Measurements from ENCODE around the gene F10. TPM values are rescaled to one million over a fixed set of nuclear protein-coding genes. Genes with fewer than 3 reads are reported as not detected.

F10 gene
- total and polyA plus RNA-seq, 4 donors, result 85.3 to 199 (median 117) TPM

DNA sequence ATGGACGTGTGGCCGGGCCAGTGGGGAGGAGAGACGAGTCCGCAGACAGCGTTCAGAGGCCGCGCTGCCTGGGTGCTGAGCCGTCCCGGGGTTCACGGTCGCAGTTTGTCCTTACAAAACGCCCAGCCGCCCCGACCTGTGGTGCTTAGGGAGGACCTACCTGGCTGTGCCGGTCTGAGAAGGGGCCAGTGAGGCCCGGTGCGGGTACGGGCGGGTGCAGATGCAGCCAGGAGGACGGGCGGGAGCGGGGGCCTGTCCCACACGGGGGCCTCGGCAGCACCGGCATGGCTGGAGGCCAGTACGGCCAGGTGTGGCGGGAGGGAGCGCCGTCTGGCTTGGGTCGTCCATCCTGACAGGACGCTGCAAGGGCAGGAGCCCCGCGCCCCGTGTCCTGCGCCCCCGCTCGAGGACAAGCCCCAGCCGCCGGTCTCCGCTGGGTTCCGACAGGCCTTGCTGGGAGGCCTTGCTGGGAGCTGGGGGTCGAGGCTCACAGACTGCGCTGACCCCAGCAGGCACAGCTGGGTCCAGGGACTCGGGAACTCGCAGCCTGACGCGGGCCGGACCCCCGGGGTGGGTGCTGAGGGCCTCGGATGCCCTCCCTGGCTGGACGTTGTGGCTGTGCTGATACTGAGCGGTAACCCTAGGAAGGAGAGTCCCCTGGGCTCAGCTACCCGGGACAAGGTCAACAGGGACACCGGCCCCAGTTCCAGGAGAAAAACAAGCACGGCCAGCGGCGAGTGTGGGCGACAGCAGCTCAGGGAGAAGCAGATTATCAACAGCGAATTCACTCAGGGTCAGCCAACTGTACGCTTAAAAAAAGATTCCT, 30.6 kb downstream of the F10 start:
- peak overlapping the region; percentile 49 to 62 (median 56) for H3K4me3 ChIP-seq (ENCODE audit: low read depth in 1 of 3, low read length in 3 of 3)
- no peaks in the 10 kb centered on the region for H3K27me3 ChIP-seq (ENCODE audit: control insufficient read depth in 4 of 4, insufficient read depth in 4 of 4, low read length in 3 of 4)
- no peaks in the 10 kb centered on the region for H3K9me3 ChIP-seq (ENCODE audit: control insufficient read depth in 4 of 4, low read length in 3 of 4)
- DNase-seq (ENCODE audit: low spot score), result peak; percentile 59
- peaks cover 10 to 57% (median 34%) of the 10 kb centered on the region in 4 donors for H3K4me1 ChIP-seq (ENCODE audit: control insufficient read depth in 4 of 4, insufficient read depth in 4 of 4, low read length in 3 of 4)
- peak overlapping the region; percentile 81 to 93 for H3K27ac ChIP-seq (ENCODE audit: low read depth in 1 of 2, low read length in 2 of 2)
- 9% methylated on average over 60 of the region's 60 CpGs for WGBS
- H3K9ac ChIP-seq (ENCODE audit: low read depth in 1 of 2, low read length in 2 of 2), result peak overlapping the region; percentile 52 to 98
- TF ChIP-seq HNF4G (IDR thresholded peaks at IDR 0.05) (no peak), RXRA (IDR thresholded peaks at IDR 0.05) (peak in 1 of 2 donors; percentile 22)
- H3K36me3 ChIP-seq (ENCODE audit: control insufficient read depth in 4 of 4, insufficient read depth in 3 of 4, low read depth in 1 of 4, low read length in 3 of 4), result no peaks in the 10 kb centered on the region

DNA sequence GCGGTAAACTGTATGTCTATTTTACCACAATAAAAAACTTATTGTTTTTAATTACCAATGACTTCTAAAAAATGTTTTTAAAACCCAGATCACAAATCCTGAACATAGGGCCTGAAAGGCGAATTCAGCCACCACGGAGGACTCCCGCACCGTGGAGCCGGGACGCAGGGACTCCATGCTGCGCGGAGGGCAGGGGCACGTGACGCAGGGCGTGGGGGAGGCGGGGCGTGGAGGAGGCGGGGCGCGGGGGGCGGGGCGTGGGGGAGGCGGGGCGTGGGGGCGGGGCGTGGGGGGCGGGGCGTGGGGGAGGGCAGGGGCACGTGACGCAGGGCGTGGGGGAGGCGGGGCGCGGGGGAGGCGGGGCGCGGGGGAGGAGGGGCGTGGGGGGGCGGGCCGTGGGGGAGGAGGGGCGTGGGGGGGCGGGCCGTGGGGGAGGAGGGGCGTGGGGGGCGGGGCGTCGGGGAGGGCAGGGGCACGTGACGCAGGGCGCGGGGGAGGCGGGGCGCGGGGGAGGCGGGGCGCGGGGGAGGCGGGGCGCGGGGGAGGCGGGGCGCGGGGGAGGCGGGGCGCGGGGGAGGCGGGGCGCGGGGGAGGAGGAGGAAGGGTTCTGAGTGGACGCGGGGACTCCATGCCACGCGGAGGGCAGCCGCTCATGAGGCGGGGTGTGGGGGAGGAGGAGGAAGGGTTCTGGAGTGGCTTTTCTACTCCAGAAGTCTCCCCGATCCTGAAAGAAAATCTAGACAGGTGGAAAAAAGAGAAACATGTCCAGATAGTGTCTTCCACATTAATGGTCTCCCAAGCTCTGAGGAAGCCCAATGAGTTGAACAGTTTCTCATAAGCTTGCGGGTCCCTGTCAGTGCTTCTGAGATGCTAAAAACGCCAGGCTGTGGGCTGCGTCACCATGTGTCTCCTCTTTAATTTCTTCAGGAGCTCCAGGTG, 31.5 kb downstream of the F10 start:
- H3K27ac ChIP-seq (ENCODE audit: low read depth in 1 of 2, low read length in 2 of 2), result peak overlapping the region; percentile 81 to 93
- 9% methylated on average over 55 of the region's 76 CpGs for WGBS
- TF ChIP-seq, protein P1, sequence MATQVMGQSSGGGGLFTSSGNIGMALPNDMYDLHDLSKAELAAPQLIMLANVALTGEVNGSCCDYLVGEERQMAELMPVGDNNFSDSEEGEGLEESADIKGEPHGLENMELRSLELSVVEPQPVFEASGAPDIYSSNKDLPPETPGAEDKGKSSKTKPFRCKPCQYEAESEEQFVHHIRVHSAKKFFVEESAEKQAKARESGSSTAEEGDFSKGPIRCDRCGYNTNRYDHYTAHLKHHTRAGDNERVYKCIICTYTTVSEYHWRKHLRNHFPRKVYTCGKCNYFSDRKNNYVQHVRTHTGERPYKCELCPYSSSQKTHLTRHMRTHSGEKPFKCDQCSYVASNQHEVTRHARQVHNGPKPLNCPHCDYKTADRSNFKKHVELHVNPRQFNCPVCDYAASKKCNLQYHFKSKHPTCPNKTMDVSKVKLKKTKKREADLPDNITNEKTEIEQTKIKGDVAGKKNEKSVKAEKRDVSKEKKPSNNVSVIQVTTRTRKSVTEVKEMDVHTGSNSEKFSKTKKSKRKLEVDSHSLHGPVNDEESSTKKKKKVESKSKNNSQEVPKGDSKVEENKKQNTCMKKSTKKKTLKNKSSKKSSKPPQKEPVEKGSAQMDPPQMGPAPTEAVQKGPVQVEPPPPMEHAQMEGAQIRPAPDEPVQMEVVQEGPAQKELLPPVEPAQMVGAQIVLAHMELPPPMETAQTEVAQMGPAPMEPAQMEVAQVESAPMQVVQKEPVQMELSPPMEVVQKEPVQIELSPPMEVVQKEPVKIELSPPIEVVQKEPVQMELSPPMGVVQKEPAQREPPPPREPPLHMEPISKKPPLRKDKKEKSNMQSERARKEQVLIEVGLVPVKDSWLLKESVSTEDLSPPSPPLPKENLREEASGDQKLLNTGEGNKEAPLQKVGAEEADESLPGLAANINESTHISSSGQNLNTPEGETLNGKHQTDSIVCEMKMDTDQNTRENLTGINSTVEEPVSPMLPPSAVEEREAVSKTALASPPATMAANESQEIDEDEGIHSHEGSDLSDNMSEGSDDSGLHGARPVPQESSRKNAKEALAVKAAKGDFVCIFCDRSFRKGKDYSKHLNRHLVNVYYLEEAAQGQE (IDR thresholded peaks at IDR 0.05), result peak; percentile 84
- TF ChIP-seq HNF4G (IDR thresholded peaks at IDR 0.05) (no peak), GABPA (IDR thresholded peaks at IDR 0.05 in 1 of 2, conservative IDR thresholded peaks at IDR 0.05 in 1 of 2) (no peak), EGR1 (IDR thresholded peaks at IDR 0.05; ENCODE audit: low read depth in 2 of 2) (peak; percentile 24 to 29), TAF1 (conservative IDR thresholded peaks at IDR 0.05) (no peak), YY1 (IDR thresholded peaks at IDR 0.05) (peak; percentile 95), RXRA (IDR thresholded peaks at IDR 0.05) (no peak), FOXA1 (IDR thresholded peaks at IDR 0.05) (no peak), JUND (IDR thresholded peaks at IDR 0.05) (no peak), RAD21 (IDR thresholded peaks at IDR 0.05) (no peak), FOXA2 (IDR thresholded peaks at IDR 0.05) (no peak), SP1 (IDR thresholded peaks at IDR 0.05) (no peak), NR2F2 (IDR thresholded peaks at IDR 0.05) (no peak), HNF4A (conservative IDR thresholded peaks at IDR 0.05) (peak in 1 of 2 donors; percentile 20)
- TF ChIP-seq, protein P2, sequence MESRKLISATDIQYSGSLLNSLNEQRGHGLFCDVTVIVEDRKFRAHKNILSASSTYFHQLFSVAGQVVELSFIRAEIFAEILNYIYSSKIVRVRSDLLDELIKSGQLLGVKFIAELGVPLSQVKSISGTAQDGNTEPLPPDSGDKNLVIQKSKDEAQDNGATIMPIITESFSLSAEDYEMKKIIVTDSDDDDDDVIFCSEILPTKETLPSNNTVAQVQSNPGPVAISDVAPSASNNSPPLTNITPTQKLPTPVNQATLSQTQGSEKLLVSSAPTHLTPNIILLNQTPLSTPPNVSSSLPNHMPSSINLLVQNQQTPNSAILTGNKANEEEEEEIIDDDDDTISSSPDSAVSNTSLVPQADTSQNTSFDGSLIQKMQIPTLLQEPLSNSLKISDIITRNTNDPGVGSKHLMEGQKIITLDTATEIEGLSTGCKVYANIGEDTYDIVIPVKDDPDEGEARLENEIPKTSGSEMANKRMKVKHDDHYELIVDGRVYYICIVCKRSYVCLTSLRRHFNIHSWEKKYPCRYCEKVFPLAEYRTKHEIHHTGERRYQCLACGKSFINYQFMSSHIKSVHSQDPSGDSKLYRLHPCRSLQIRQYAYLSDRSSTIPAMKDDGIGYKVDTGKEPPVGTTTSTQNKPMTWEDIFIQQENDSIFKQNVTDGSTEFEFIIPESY (IDR thresholded peaks at IDR 0.05), result no peak
- TF ChIP-seq, protein P3, sequence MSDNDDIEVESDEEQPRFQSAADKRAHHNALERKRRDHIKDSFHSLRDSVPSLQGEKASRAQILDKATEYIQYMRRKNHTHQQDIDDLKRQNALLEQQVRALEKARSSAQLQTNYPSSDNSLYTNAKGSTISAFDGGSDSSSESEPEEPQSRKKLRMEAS (IDR thresholded peaks at IDR 0.05), result no peak
- TF ChIP-seq, protein P4, sequence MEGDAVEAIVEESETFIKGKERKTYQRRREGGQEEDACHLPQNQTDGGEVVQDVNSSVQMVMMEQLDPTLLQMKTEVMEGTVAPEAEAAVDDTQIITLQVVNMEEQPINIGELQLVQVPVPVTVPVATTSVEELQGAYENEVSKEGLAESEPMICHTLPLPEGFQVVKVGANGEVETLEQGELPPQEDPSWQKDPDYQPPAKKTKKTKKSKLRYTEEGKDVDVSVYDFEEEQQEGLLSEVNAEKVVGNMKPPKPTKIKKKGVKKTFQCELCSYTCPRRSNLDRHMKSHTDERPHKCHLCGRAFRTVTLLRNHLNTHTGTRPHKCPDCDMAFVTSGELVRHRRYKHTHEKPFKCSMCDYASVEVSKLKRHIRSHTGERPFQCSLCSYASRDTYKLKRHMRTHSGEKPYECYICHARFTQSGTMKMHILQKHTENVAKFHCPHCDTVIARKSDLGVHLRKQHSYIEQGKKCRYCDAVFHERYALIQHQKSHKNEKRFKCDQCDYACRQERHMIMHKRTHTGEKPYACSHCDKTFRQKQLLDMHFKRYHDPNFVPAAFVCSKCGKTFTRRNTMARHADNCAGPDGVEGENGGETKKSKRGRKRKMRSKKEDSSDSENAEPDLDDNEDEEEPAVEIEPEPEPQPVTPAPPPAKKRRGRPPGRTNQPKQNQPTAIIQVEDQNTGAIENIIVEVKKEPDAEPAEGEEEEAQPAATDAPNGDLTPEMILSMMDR (IDR thresholded peaks at IDR 0.05; ENCODE audit: low read depth, low read length, missing input control), result no peak
- TF ChIP-seq, protein P5, sequence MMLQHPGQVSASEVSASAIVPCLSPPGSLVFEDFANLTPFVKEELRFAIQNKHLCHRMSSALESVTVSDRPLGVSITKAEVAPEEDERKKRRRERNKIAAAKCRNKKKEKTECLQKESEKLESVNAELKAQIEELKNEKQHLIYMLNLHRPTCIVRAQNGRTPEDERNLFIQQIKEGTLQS (IDR thresholded peaks at IDR 0.05), result no peak
- H3K27me3 ChIP-seq (ENCODE audit: control insufficient read depth in 4 of 4, insufficient read depth in 4 of 4, low read length in 3 of 4), result no peaks in the 10 kb centered on the region
- peak overlapping the region; percentile 52 to 98 for H3K9ac ChIP-seq (ENCODE audit: low read depth in 1 of 2, low read length in 2 of 2)
- DNase-seq (ENCODE audit: low spot score), result peak; percentile 84
- no peaks in the 10 kb centered on the region for H3K9me3 ChIP-seq (ENCODE audit: control insufficient read depth in 4 of 4, low read length in 3 of 4)
- no peaks in the 10 kb centered on the region for H3K36me3 ChIP-seq (ENCODE audit: control insufficient read depth in 4 of 4, insufficient read depth in 3 of 4, low read depth in 1 of 4, low read length in 3 of 4)
- H3K4me3 ChIP-seq (ENCODE audit: low read depth in 1 of 3, low read length in 3 of 3), result peak overlapping the region; percentile 15 to 62 (median 49)
- peaks cover 10 to 58% (median 35%) of the 10 kb centered on the region in 4 donors for H3K4me1 ChIP-seq (ENCODE audit: control insufficient read depth in 4 of 4, insufficient read depth in 4 of 4, low read length in 3 of 4)
